ENCODE results near the gene CAP1.
A peak's percentile ranks its signal among the peaks of the same experiment; 100 is the strongest.

The CAP1 gene

DNA sequence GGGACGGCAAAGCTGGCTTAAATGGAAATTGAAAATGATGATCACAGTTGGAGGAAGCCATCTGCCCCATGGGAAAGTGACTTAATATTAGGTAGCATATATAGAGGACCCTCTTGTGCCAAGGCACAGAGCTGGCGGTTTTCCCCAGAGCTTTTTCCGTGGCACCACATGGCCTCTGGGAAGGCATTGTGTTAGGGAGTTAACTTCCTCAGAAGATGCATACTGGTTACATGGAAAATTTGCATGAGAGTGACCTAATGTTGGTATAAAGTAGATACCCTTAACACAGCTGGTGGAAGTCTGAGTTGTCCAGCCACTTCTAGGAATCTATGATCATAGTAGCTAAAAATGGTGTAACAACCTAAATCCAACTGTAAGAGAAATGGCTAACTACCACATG, 27.3 kb downstream of the CAP1 start:
- TF ChIP-seq CTCF (IDR thresholded peaks at IDR 0.05; ENCODE audit: low read depth, low read length, missing control alignments), result no peak
- H3K4me3 ChIP-seq (replicated peaks; ENCODE audit: low read depth, low read length), result no peak overlapping the region
- DNase-seq (ENCODE audit: extremely low read depth, low read depth), result no peak

DNA sequence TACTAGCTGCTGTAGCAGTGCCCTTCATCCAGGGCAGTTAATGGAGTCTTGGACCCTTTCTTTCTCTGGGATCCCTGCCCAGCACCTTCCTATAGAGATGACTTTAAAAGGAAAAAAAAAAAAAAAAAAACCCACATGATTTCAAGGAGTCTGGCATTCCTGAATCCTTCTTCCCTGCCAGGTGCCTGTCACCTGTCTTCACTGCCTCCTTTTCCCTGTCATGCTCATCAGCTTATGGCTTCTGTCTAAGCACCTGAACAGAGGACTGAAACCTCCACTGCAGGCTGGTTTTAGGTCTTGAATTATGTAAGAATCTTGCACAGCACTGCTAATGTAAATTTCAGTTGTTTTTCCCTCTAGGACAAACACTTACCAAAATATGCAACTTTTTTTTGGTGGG, 31.6 kb downstream of the CAP1 start:
- DNase-seq (ENCODE audit: extremely low read depth, low read depth), result no peak
- TF ChIP-seq CTCF (IDR thresholded peaks at IDR 0.05; ENCODE audit: low read depth, low read length, missing control alignments), result no peak

GRCh38 chr1:40073062-40073461, 32.5 kb downstream of the CAP1 start:
- TF ChIP-seq CTCF (IDR thresholded peaks at IDR 0.05; ENCODE audit: low read depth, low read length, missing control alignments), result no peak
- no peak overlapping the region for H3K4me3 ChIP-seq (replicated peaks; ENCODE audit: low read depth, low read length)
- DNase-seq (ENCODE audit: extremely low read depth, low read depth), result no peak

More for the DNA sequence above, 31.6 kb downstream of the CAP1 start:
- no peak overlapping the region for H3K4me3 ChIP-seq (replicated peaks; ENCODE audit: low read depth, low read length)

DNA sequence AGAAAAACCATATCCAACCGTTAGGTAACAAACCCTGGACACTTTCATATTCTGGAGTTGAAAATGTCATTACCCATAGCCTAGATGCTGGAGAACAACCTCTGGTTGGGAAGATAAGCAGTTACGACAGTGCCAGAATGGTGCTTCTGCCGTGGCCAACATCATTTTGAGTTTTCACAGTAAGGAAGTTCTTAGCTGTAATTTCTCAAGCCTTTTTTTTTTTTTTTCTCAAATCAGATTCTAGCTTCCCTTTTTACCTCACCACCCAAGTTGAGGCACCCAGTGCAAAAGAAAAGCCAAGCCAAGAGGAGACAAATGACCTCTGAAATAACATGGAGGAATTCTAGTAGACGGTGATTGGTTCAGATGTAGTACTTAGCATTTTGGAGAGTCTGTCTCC, 34.7 kb downstream of the CAP1 start:
- TF ChIP-seq CTCF (IDR thresholded peaks at IDR 0.05; ENCODE audit: low read depth, low read length, missing control alignments), result no peak
- H3K4me3 ChIP-seq (replicated peaks; ENCODE audit: low read depth, low read length), result no peak overlapping the region
- no peak for DNase-seq (ENCODE audit: extremely low read depth, low read depth)

DNA sequence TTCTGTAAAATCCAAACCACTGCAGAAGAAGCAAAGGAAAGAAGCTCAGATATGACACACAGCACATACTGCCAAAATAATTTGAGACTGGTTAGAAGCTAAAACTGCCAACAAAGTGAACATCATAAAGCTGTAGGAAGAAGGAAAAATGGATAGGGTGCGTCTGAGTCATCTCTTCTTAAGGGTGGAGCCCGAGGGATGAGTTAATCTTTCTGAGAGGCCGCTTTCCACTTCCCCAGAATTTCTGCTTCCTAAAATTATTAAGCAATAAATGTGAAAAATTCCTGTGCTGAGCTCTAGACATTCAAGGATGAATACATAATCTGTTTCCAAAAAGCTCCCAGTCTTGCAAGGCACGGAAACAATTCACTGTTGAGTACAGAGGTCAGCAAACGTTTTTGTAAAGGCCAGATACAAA, 36.4 kb downstream of the CAP1 start:
- H3K4me3 ChIP-seq (replicated peaks; ENCODE audit: low read depth, low read length), result no peak overlapping the region
- no peak for TF ChIP-seq CTCF (IDR thresholded peaks at IDR 0.05; ENCODE audit: low read depth, low read length, missing control alignments)
- peak; percentile 20 for DNase-seq (ENCODE audit: extremely low read depth, low read depth)

GRCh38 chr1:40078512-40079333, 38.2 kb downstream of the CAP1 start:
- DNase-seq (ENCODE audit: extremely low read depth, low read depth), result peak; percentile 48
- H3K4me3 ChIP-seq (replicated peaks; ENCODE audit: low read depth, low read length), result no peak overlapping the region
- TF ChIP-seq CTCF (IDR thresholded peaks at IDR 0.05; ENCODE audit: low read depth, low read length, missing control alignments), result peak; percentile 79
